IMR-90 (cell line): ENCODE measurements around the gene TOP3B. TPM values are rescaled to one million over a fixed set of nuclear protein-coding genes. Genes with fewer than 3 reads are reported as not detected.

Source experiments
- ATAC-seq: fragments of 200-7000 bp; cut with Tn5 transposase; 2 replicates; pipeline ENCODE4 v1.9.1; 2020; ENCODE audit warnings: low read depth, mild to moderate bottlenecking, moderate library complexity
- BruUV-seq: library from RNA; stranded (reverse); fragments of 400-500 nt; replicated peaks from 2 replicates; lab custom pipeline; 2021; lab: Mats Ljungman, UMichigan
- CTCF ChIA-PET: fragments of 300-600 bp; formaldehyde crosslinking; extraction: SDS; loops from one replicate; lab custom pipeline; 2021; ENCODE audit warnings: antibody characterized with exemption; lab: Yijun Ruan, JAX
- POLR2A ChIA-PET: fragments of 300-600 bp; sonication (Branson Sonifier 250); formaldehyde crosslinking; loops from one replicate; lab custom pipeline; 2022; ENCODE audit warnings: antibody characterized with exemption; ENCODE audit not compliant: unreplicated experiment; lab: Charles Lee
- DNase-seq: peaks from one replicate; pipeline ENCODE4 v3.0.0; 2013
- H2AFZ ChIP-seq: replicated peaks from 2 replicates; pipeline ENCODE3; 2013; ENCODE audit warnings: low read length, mild to moderate bottlenecking; ENCODE audit not compliant: poor library complexity
- H2AK5ac ChIP-seq: 2 replicates; pipeline ENCODE4 v1.6.1; 2013; ENCODE audit warnings: low read depth, low read length, inconsistent platforms
- H2AK9ac ChIP-seq: replicated peaks from 2 replicates; pipeline ENCODE3; 2013; ENCODE audit warnings: mild to moderate bottlenecking, low read depth, low read length, moderate library complexity; ENCODE audit not compliant: poor library complexity
- H2BK120ac ChIP-seq: 2 replicates; pipeline ENCODE4 v1.6.1; 2013; ENCODE audit warnings: low read depth, low read length, inconsistent platforms
- H2BK15ac ChIP-seq: 3 replicates; pipeline ENCODE4 v1.6.1; 2013; ENCODE audit warnings: low read depth, low read length, inconsistent platforms
- H2BK20ac ChIP-seq: 2 replicates; pipeline ENCODE4 v1.6.1; 2013; ENCODE audit warnings: low read depth, mild to moderate bottlenecking, inconsistent platforms, low read length, moderate library complexity
- H2BK5ac ChIP-seq: 2 replicates; pipeline ENCODE4 v1.6.1; 2013; ENCODE audit warnings: mild to moderate bottlenecking, low read depth, low read length, inconsistent platforms; ENCODE audit not compliant: poor library complexity, severe bottlenecking
- H3K14ac ChIP-seq: replicated peaks from 2 replicates; pipeline ENCODE4 v1.6.1; 2013; ENCODE audit warnings: low read depth, low read length, inconsistent platforms
- H3K18ac ChIP-seq: 2 replicates; pipeline ENCODE4 v1.6.1; 2013; ENCODE audit warnings: low read depth, low read length, control low read depth
- H3K23ac ChIP-seq: 2 replicates; pipeline ENCODE4 v1.6.1; 2013; ENCODE audit warnings: low read depth, low read length, inconsistent platforms
- H3K27ac ChIP-seq: 2 replicates; pipeline ENCODE4 v1.5.1; 2013; ENCODE audit warnings: mild to moderate bottlenecking, control low read depth, low read length; ENCODE audit not compliant: insufficient read depth
- H3K27me3 ChIP-seq: 2 replicates; pipeline ENCODE4 v1.6.1; 2013; ENCODE audit warnings: low read length; ENCODE audit not compliant: control insufficient read depth, insufficient read depth
- H3K36me3 ChIP-seq: 2 replicates; pipeline ENCODE4 v1.6.1; 2013; ENCODE audit warnings: low read length, mixed read lengths; ENCODE audit not compliant: control insufficient read depth, insufficient read depth
- H3K4ac ChIP-seq: 2 replicates; pipeline ENCODE4 v1.6.1; 2013; ENCODE audit warnings: low read depth, low read length, inconsistent platforms
- H3K4me1 ChIP-seq: 2 replicates; pipeline ENCODE4 v1.6.1; 2013; ENCODE audit warnings: low read length, mixed read lengths; ENCODE audit not compliant: control insufficient read depth, insufficient read depth
- H3K4me2 ChIP-seq: 2 replicates; pipeline ENCODE4 v1.6.1; 2013; ENCODE audit warnings: low read depth, mild to moderate bottlenecking, control low read depth, low read length, moderate library complexity
- H3K4me3 ChIP-seq: 2 replicates; pipeline ENCODE4 v1.5.1; 2013; ENCODE audit warnings: low read depth, mild to moderate bottlenecking, control low read depth, low read length, moderate library complexity; ENCODE audit not compliant: insufficient read depth
- H3K56ac ChIP-seq: 2 replicates; pipeline ENCODE4 v1.6.1; 2013; ENCODE audit warnings: low read length, inconsistent platforms; ENCODE audit not compliant: insufficient read depth; ENCODE audit errors: extremely low read depth
- H3K79me1 ChIP-seq, 2 experiments: 2 replicates each; pipeline ENCODE4 v1.6.1; 2013; ENCODE audit warnings: low read length in 2 of 2, inconsistent platforms in 1 of 2, low read depth in 1 of 2
- H3K9ac ChIP-seq: 2 replicates; pipeline ENCODE4 v1.6.1; 2013; ENCODE audit warnings: low read depth, low read length, control low read depth
- H3K9me1 ChIP-seq: 2 replicates; pipeline ENCODE4 v1.6.1; 2013; ENCODE audit warnings: low read length, inconsistent platforms; ENCODE audit not compliant: insufficient read depth
- H3K9me3 ChIP-seq: 2 replicates; pipeline ENCODE4 v1.6.1; 2013; ENCODE audit warnings: low read length; ENCODE audit not compliant: control insufficient read depth, insufficient read depth
- H4K20me1 ChIP-seq: 2 replicates; pipeline ENCODE4 v1.6.1; 2013; ENCODE audit warnings: low read length, inconsistent platforms; ENCODE audit not compliant: insufficient read depth
- H4K5ac ChIP-seq: 2 replicates; pipeline ENCODE4 v1.6.1; 2013; ENCODE audit warnings: mild to moderate bottlenecking, low read depth, low read length, control low read depth
- H4K8ac ChIP-seq, 2 experiments: 2 replicates each; pipeline ENCODE4 v1.6.1; 2013; ENCODE audit warnings: low read depth in 2 of 2, low read length in 2 of 2, control low read depth in 1 of 2, inconsistent platforms in 1 of 2
- H4K91ac ChIP-seq: 2 replicates; pipeline ENCODE4 v1.6.1; 2013; ENCODE audit warnings: low read depth, low read length, inconsistent platforms; ENCODE audit not compliant: insufficient read depth
- FOS ChIP-seq: fragments of 150-350 bp; IDR thresholded peaks from 2 replicates; pipeline ENCODE4 v1.6.1; 2016; ENCODE audit warnings: low read depth, low read length
- MAZ ChIP-seq: IDR thresholded peaks from 2 replicates; pipeline ENCODE4 v1.6.1; 2012; ENCODE audit warnings: low read depth, mild to moderate bottlenecking, low read length, improper control_type of control experiment, moderate library complexity, borderline replicate concordance
- RCOR1 ChIP-seq: IDR thresholded peaks from 2 replicates; pipeline ENCODE4 v1.6.1; 2012; ENCODE audit warnings: mild to moderate bottlenecking, low read length, improper control_type of control experiment; ENCODE audit not compliant: insufficient replicate concordance
- WGBS, 2 experiments: methylation state at CpG; one replicate each; pipeline versions ENCODE4 v1.1.5 to v1.1.7; 2013; ENCODE audit warnings: missing lambda C conversion rate in 2 of 2; ENCODE audit not compliant: insufficient read length in 1 of 2; ENCODE audit errors: extremely low coverage in 2 of 2; 5-methylcytosine and 5-hydroxymethylcytosine counted together
- dilution Hi-C: fragments of 300-500 bp; cut with HindIII; formaldehyde crosslinking; loops from one replicate; pipeline ENCODE4 v1.14.3; 2018; ENCODE audit warnings: low sequenced_read_pairs; ENCODE audit not compliant: unreplicated experiment
- in situ Hi-C: fragments of 300-500 bp; cut with MboI; formaldehyde crosslinking; loops from 3 replicates; pipeline ENCODE4 v1.14.3; 2019; ENCODE audit warnings: low sequenced_read_pairs, inconsistent platforms, mixed read lengths
- intact Hi-C: fragments of 100-400 bp; cut with micrococcal nuclease; formaldehyde crosslinking; loops from 2 replicates; pipeline ENCODE4 v1.10.0; 2022
- polyA plus RNA-seq, 3 experiments: library from polyadenylated mRNA; depleted of rRNA; stranded (reverse); fragments of >200 nt; gene quantifications; 2 replicates each; pipeline ENCODE4 v1.2.3, GENCODE V29; 2012; ENCODE audit warnings: low replicate concordance in 1 of 3
- total RNA-seq: library from RNA; depleted of rRNA; stranded (reverse); fragments of >200 nt; gene quantifications from 2 replicates; pipeline ENCODE4 v1.2.3, GENCODE V29; 2012
- TF ChIP-seq, protein P1 (sequence below): fragments of 150-350 bp; IDR thresholded peaks from 2 replicates; pipeline ENCODE4 v1.6.1; 2016; ENCODE audit warnings: low read depth, mild to moderate bottlenecking, low read length, moderate library complexity, borderline replicate concordance

Gene TOP3B
- total and polyA plus RNA-seq, 2 of the 4 experiments (the other 2 are of a cell fraction), result 23.0 to 23.5 TPM

DNA sequence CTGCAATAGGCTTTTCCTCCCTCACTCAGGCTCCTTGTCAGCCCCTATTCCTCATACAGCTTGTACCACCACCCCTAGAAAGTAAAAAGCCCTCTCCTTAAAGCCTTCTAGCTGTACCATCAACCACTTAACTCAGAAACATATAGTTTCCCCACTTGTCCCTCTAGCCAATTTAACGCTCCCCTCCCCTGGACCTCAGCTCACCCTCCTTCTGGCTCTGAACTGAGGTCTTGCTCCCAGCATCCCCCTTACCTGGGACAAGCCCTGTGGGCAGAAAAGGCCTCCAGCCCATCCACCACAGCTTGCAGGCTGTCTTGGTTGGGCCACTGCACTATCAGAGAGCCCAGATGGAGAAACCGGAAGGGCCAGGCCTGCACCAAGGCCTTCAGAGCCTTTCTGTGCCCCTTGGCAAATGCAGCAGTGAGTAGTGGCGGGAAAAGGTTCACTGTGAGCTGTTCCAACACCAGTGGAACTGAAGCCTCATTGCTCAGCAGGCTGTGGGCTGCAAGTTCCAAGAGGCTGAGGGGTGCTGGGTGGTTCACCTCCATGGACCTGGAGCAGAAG is 12.4 kb upstream of the TOP3B start:
- dilution Hi-C loops (no loop called here), in situ Hi-C loops (no loop called here), intact Hi-C loops (no loop called here)
- Histone ChIP-seq H3K4me2 (no peak overlapping the region), H3K27ac (no peak overlapping the region), H3K18ac (no peak overlapping the region), H3K56ac (no peak overlapping the region), H2BK5ac (no peak overlapping the region), H2AK9ac (no peak overlapping the region), H2BK120ac (no peak overlapping the region), H3K36me3 (no peaks in the 10 kb centered on the region), H3K14ac (no peak overlapping the region), H3K27me3 (peaks cover 62% of the 10 kb centered on the region), H3K9me3 (no peaks in the 10 kb centered on the region), H3K4me1 (no peaks in the 10 kb centered on the region), H4K5ac (no peak overlapping the region), H3K79me1 (no peaks in the 10 kb centered on the region), H4K8ac (no peak overlapping the region), H4K91ac (no peak overlapping the region), H3K23ac (no peak overlapping the region), H3K4ac (no peak overlapping the region), H2AFZ (no peak overlapping the region), H4K20me1 (no peaks in the 10 kb centered on the region), H3K9me1 (no peaks in the 10 kb centered on the region), H2AK5ac (no peak overlapping the region), H3K9ac (no peak overlapping the region), H2BK20ac (no peak overlapping the region), H3K4me3 (no peak overlapping the region), H2BK15ac (no peak overlapping the region)
- no peak for TF ChIP-seq FOS
- TF ChIP-seq, protein P1, sequence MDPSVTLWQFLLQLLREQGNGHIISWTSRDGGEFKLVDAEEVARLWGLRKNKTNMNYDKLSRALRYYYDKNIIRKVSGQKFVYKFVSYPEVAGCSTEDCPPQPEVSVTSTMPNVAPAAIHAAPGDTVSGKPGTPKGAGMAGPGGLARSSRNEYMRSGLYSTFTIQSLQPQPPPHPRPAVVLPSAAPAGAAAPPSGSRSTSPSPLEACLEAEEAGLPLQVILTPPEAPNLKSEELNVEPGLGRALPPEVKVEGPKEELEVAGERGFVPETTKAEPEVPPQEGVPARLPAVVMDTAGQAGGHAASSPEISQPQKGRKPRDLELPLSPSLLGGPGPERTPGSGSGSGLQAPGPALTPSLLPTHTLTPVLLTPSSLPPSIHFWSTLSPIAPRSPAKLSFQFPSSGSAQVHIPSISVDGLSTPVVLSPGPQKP, result no peak
- TF ChIP-seq RCOR1, result no peak
- TF ChIP-seq MAZ, result no peak
- CTCF ChIA-PET, result interaction anchor here (0.6 kb wide), 1 partner anchor 44 kb away, joined by 3 read pairs; no protein-coding TSS in a partner anchor
- 30% methylated on average over 2 of the region's 3 CpGs; no CpG with 5 or more reads in 1 of the 2 experiments for whole genome bisulfite sequencing, 2 experiments
- ATAC-seq (no peak), DNase-seq (no peak)
- no TSS peak for BruUV-seq
- POLR2A ChIA-PET, result no interaction called here
